ENCODE measurements around the gene TBL3.

GRCh38 chr16:1953734-1954133 lies 18.1 kb upstream of the TBL3 start:
- no peak for TF ChIP-seq CTCF (IDR thresholded peaks at IDR 0.05)
- no peak for TF ChIP-seq POLR2A (IDR thresholded peaks at IDR 0.05)

Data from upper lobe of left lung (tissue), 4 donors.